ENCODE results near the gene PALD1. TPM values are rescaled to one million over a fixed set of nuclear protein-coding genes. Genes with fewer than 3 reads are reported as not detected.

PALD1 gene
- total and polyA plus RNA-seq, 2 experiments from 2014 or later: 11.9 to 58.2 TPM

DNA sequence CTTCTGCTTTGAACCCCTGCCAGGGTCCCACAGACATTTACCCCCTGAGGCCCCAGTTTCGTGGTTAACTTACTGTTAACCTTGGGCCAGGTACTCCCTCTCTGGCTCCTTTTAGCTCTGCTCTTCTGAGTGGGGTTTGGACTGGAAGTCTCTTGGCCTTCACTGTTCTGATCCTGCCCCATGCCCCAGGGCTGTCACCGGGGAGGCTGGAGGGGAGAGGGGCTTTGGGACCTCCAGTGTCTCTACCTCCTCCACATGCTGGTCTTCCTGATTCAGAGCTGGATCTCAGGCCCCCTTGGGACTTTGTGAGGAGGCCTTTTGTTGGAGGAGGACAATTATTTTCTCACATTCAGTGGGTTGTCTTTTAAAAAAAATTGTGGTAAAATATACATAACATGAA lies 12.7 kb upstream of the PALD1 start:
- H4K20me1 ChIP-seq (replicated peaks; ENCODE audit: insufficient read depth): no peaks in the 10 kb centered on the region; the same call in 1 of the 2 replicates
- no peak overlapping the region for H3K4me2 ChIP-seq
- DNase-seq (ENCODE audit: low spot score) (no peak), ATAC-seq (no peak)
- H3K9me2 ChIP-seq (ENCODE audit: insufficient read depth): no peaks in the 10 kb centered on the region
- 0 out of 2 replicates have a peak, but pooled peaks cover 8% of the 10 kb centered on the region for H3F3A ChIP-seq (replicated peaks; ENCODE audit: low read depth)
- TF ChIP-seq JUNB (IDR thresholded peaks at IDR 0.05; ENCODE audit: unreplicated experiment) (no peak), ZNF331 (CRISPR knock-in tag; IDR thresholded peaks at IDR 0.05; ENCODE audit: low read depth) (no peak), EZH2 (IDR thresholded peaks at IDR 0.05; ENCODE audit: low read depth, unreplicated experiment) (no peak), POLR2AphosphoS5 (IDR thresholded peaks at IDR 0.05; ENCODE audit: low read depth) (no peak), STAT1 (IDR thresholded peaks at IDR 0.05; ENCODE audit: unreplicated experiment) (no peak), CREB1 (CRISPR knock-in tag; IDR thresholded peaks at IDR 0.05; ENCODE audit: low read depth) (no peak), EZH2phosphoT487 (IDR thresholded peaks at IDR 0.05; ENCODE audit: unreplicated experiment) (no peak), NANOG (IDR thresholded peaks at IDR 0.05; ENCODE audit: borderline replicate concordance) (no peak), ZNF114 (CRISPR knock-in tag; IDR thresholded peaks at IDR 0.05) (no peak)
- TF ChIP-seq, protein P1, sequence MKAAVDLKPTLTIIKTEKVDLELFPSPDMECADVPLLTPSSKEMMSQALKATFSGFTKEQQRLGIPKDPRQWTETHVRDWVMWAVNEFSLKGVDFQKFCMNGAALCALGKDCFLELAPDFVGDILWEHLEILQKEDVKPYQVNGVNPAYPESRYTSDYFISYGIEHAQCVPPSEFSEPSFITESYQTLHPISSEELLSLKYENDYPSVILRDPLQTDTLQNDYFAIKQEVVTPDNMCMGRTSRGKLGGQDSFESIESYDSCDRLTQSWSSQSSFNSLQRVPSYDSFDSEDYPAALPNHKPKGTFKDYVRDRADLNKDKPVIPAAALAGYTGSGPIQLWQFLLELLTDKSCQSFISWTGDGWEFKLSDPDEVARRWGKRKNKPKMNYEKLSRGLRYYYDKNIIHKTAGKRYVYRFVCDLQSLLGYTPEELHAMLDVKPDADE (IDR thresholded peaks at IDR 0.05): no peak
- TF ChIP-seq, protein P2, sequence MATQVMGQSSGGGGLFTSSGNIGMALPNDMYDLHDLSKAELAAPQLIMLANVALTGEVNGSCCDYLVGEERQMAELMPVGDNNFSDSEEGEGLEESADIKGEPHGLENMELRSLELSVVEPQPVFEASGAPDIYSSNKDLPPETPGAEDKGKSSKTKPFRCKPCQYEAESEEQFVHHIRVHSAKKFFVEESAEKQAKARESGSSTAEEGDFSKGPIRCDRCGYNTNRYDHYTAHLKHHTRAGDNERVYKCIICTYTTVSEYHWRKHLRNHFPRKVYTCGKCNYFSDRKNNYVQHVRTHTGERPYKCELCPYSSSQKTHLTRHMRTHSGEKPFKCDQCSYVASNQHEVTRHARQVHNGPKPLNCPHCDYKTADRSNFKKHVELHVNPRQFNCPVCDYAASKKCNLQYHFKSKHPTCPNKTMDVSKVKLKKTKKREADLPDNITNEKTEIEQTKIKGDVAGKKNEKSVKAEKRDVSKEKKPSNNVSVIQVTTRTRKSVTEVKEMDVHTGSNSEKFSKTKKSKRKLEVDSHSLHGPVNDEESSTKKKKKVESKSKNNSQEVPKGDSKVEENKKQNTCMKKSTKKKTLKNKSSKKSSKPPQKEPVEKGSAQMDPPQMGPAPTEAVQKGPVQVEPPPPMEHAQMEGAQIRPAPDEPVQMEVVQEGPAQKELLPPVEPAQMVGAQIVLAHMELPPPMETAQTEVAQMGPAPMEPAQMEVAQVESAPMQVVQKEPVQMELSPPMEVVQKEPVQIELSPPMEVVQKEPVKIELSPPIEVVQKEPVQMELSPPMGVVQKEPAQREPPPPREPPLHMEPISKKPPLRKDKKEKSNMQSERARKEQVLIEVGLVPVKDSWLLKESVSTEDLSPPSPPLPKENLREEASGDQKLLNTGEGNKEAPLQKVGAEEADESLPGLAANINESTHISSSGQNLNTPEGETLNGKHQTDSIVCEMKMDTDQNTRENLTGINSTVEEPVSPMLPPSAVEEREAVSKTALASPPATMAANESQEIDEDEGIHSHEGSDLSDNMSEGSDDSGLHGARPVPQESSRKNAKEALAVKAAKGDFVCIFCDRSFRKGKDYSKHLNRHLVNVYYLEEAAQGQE (IDR thresholded peaks at IDR 0.05; ENCODE audit: unreplicated experiment): no peak
- TF ChIP-seq, protein P3, sequence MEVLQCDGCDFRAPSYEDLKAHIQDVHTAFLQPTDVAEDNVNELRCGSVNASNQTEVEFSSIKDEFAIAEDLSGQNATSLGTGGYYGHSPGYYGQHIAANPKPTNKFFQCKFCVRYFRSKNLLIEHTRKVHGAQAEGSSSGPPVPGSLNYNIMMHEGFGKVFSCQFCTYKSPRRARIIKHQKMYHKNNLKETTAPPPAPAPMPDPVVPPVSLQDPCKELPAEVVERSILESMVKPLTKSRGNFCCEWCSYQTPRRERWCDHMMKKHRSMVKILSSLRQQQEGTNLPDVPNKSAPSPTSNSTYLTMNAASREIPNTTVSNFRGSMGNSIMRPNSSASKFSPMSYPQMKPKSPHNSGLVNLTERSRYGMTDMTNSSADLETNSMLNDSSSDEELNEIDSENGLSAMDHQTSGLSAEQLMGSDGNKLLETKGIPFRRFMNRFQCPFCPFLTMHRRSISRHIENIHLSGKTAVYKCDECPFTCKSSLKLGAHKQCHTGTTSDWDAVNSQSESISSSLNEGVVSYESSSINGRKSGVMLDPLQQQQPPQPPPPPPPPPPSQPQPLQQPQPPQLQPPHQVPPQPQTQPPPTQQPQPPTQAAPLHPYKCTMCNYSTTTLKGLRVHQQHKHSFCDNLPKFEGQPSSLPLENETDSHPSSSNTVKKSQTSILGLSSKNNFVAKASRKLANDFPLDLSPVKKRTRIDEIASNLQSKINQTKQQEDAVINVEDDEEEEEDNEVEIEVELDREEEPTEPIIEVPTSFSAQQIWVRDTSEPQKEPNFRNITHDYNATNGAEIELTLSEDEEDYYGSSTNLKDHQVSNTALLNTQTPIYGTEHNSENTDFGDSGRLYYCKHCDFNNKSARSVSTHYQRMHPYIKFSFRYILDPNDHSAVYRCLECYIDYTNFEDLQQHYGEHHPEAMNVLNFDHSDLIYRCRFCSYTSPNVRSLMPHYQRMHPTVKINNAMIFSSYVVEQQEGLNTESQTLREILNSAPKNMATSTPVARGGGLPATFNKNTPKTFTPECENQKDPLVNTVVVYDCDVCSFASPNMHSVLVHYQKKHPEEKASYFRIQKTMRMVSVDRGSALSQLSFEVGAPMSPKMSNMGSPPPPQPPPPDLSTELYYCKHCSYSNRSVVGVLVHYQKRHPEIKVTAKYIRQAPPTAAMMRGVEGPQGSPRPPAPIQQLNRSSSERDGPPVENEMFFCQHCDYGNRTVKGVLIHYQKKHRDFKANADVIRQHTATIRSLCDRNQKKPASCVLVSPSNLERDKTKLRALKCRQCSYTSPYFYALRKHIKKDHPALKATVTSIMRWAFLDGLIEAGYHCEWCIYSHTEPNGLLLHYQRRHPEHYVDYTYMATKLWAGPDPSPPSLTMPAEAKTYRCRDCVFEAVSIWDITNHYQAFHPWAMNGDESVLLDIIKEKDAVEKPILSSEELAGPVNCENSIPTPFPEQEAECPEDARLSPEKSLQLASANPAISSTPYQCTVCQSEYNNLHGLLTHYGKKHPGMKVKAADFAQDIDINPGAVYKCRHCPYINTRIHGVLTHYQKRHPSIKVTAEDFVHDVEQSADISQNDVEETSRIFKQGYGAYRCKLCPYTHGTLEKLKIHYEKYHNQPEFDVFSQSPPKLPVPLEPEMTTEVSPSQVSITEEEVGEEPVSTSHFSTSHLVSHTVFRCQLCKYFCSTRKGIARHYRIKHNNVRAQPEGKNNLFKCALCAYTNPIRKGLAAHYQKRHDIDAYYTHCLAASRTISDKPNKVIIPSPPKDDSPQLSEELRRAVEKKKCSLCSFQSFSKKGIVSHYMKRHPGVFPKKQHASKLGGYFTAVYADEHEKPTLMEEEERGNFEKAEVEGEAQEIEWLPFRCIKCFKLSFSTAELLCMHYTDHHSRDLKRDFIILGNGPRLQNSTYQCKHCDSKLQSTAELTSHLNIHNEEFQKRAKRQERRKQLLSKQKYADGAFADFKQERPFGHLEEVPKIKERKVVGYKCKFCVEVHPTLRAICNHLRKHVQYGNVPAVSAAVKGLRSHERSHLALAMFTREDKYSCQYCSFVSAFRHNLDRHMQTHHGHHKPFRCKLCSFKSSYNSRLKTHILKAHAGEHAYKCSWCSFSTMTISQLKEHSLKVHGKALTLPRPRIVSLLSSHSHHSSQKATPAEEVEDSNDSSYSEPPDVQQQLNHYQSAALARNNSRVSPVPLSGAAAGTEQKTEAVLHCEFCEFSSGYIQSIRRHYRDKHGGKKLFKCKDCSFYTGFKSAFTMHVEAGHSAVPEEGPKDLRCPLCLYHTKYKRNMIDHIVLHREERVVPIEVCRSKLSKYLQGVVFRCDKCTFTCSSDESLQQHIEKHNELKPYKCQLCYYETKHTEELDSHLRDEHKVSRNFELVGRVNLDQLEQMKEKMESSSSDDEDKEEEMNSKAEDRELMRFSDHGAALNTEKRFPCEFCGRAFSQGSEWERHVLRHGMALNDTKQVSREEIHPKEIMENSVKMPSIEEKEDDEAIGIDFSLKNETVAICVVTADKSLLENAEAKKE (CRISPR knock-in tag; IDR thresholded peaks at IDR 0.05): no peak
- TF ChIP-seq, protein P4, sequence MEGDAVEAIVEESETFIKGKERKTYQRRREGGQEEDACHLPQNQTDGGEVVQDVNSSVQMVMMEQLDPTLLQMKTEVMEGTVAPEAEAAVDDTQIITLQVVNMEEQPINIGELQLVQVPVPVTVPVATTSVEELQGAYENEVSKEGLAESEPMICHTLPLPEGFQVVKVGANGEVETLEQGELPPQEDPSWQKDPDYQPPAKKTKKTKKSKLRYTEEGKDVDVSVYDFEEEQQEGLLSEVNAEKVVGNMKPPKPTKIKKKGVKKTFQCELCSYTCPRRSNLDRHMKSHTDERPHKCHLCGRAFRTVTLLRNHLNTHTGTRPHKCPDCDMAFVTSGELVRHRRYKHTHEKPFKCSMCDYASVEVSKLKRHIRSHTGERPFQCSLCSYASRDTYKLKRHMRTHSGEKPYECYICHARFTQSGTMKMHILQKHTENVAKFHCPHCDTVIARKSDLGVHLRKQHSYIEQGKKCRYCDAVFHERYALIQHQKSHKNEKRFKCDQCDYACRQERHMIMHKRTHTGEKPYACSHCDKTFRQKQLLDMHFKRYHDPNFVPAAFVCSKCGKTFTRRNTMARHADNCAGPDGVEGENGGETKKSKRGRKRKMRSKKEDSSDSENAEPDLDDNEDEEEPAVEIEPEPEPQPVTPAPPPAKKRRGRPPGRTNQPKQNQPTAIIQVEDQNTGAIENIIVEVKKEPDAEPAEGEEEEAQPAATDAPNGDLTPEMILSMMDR (conservative IDR thresholded peaks at IDR 0.05; ENCODE audit: low read depth in 2 of 2): no peak
- H3K4me3 ChIP-seq: no peak overlapping the region
- H3K27me3 ChIP-seq (ENCODE audit: insufficient read depth): no peaks in the 10 kb centered on the region
- no peaks in the 10 kb centered on the region for H3K36me3 Mint-ChIP-seq (ENCODE audit: low read depth)
- H3K27ac ChIP-seq (ENCODE audit: low read depth): no peak overlapping the region
- no peaks in the 10 kb centered on the region for H3K79me2 ChIP-seq (replicated peaks; ENCODE audit: insufficient read depth)
- peaks cover 14% of the 10 kb centered on the region for H3K4me1 Mint-ChIP-seq
- H3K36me3 ChIP-seq (ENCODE audit: insufficient read depth): no peaks in the 10 kb centered on the region
- H3K4me1 ChIP-seq (ENCODE audit: insufficient read depth): 0 out of 2 replicates have a peak, but pooled peaks cover 3% of the 10 kb centered on the region
- peaks cover 18% of the 10 kb centered on the region for H3K27me3 Mint-ChIP-seq (ENCODE audit: insufficient read depth, low read depth, poor library complexity)
- H2AFZ ChIP-seq: no peak overlapping the region
- no peak overlapping the region for H3K27ac Mint-ChIP-seq
- H3K9me3 Mint-ChIP-seq: no peaks in the 10 kb centered on the region; the same call in 2 of the 3 replicates
- H3K4me3 Mint-ChIP-seq: no peak overlapping the region
